ENCODE measurements around the gene CACNA1E.

GRCh38 chr1:181517181-181517875 lies 34.0 kb downstream of the CACNA1E start:
- TF ChIP-seq CTCF (conservative IDR thresholded peaks at IDR 0.05; ENCODE audit: low read length), result no peak
- no peak for TF ChIP-seq EZH2phosphoT487 (IDR thresholded peaks at IDR 0.05; ENCODE audit: borderline replicate concordance)

Measured in Loucy (cell line).